NCI-H446 treated with DMSO at 0.1 percent for 48 hours (cell line): ENCODE data around the gene TRIM46.
"Not testable (repeated sequence)": the region's sequence is repeated elsewhere in the genome, so short reads cannot be mapped to it uniquely, and the experiment has no call there.

ENCODE experiments used
- DNase-seq: peaks from one replicate; lab custom pipeline; 2025; lab: John Stamatoyannopoulos, UW

TRIM46 gene

GRCh38 chr1:155187456-155187891 is 13.8 kb downstream of the TRIM46 start:
- no peak for DNase-seq

GRCh38 chr1:155188268-155188667 is 14.6 kb downstream of the TRIM46 start:
- DNase-seq: no peak

- not testable (repeated sequence) for DNase-seq
Measured at GRCh38 chr1:155189926-155190325, 16.3 kb downstream of the TRIM46 start.

- no peak for DNase-seq
Measured at GRCh38 chr1:155191904-155192303, 18.3 kb downstream of the TRIM46 start.

- DNase-seq: no peak
Measured at GRCh38 chr1:155192346-155193274, 19.0 kb downstream of the TRIM46 start.

- peak; percentile 45 for DNase-seq
Measured at GRCh38 chr1:155193275-155193990, 19.8 kb downstream of the TRIM46 start.

- DNase-seq: not testable (repeated sequence)
Measured at GRCh38 chr1:155193991-155194240, 20.3 kb downstream of the TRIM46 start.

- no peak for DNase-seq
Measured at GRCh38 chr1:155195201-155196102, 21.8 kb downstream of the TRIM46 start.

- no peak for DNase-seq
Measured at GRCh38 chr1:155196103-155196892, 22.6 kb downstream of the TRIM46 start.

GRCh38 chr1:155196893-155197638 is 23.4 kb downstream of the TRIM46 start:
- DNase-seq: no peak

- DNase-seq: no peak
Measured at GRCh38 chr1:155197901-155198546, 24.4 kb downstream of the TRIM46 start.

GRCh38 chr1:155198547-155198906 is 24.9 kb downstream of the TRIM46 start:
- DNase-seq: no peak

GRCh38 chr1:155199792-155200191 is 26.1 kb downstream of the TRIM46 start:
- DNase-seq: no peak

GRCh38 chr1:155200920-155201319 is 27.3 kb downstream of the TRIM46 start:
- no peak for DNase-seq

- no peak for DNase-seq
Measured at GRCh38 chr1:155202198-155202597, 28.5 kb downstream of the TRIM46 start.

GRCh38 chr1:155202731-155203515 is 29.3 kb downstream of the TRIM46 start:
- DNase-seq: no peak

GRCh38 chr1:155205035-155205434 is 31.4 kb downstream of the TRIM46 start:
- DNase-seq: no peak

- no peak for DNase-seq
Measured at GRCh38 chr1:155205969-155206593, 32.4 kb downstream of the TRIM46 start.
